ENCODE measurements around the gene PAX7. TPM values are rescaled to one million over a fixed set of nuclear protein-coding genes. Genes with fewer than 3 reads are reported as not detected.

Gene PAX7
- total and polyA plus RNA-seq, 2 donors (not counting 1 experiment from before 2014, with no cell fraction given) = not detected

DNA sequence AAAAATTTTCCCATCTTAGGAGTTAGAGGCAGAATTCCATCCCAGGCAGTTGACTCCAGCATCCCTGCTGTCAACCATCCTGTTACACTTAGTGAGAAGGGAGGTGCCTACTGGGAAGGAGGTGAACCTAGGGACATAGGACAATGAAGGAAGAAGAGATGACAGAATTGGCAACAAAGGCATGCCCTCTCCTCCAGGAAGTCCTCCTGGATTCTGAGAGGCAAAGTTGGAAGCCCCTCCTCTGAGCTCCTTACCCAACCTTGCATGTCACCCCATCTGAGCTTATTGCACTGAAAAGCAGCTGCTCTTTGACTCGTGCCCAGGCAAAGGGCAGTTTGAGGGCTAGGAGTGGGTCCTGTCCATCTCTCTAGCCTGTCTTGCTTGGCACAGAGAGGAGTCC is 66.9 kb downstream of the PAX7 start:
- 50% methylated on average over 1 of the region's 1 CpG for WGBS (ENCODE audit: insufficient coverage)
- Histone ChIP-seq H3K9ac (ENCODE audit: low read length) (no peak overlapping the region), H3K9me3 (ENCODE audit: control extremely low read depth in 1 of 3, control insufficient read depth in 2 of 3, insufficient read depth in 1 of 3, low read length in 2 of 3) (peaks cover 0 to 8% (median 0%) of the 10 kb centered on the region in 3 donors), H3K79me2 (ENCODE audit: control insufficient read depth, insufficient read depth, low read length) (no peaks in the 10 kb centered on the region), H4K20me1 (ENCODE audit: control insufficient read depth, insufficient read depth, low read length, poor library complexity, severe bottlenecking) (no peaks in the 10 kb centered on the region), H3K4me2 (replicated peaks; ENCODE audit: low read depth, low read length, poor library complexity, severe bottlenecking) (no peak overlapping the region), H3K27ac (ENCODE audit: low read length in 2 of 2) (no peak overlapping the region), H3K36me3 (replicated peaks in 1 of 2; ENCODE audit: control extremely low read depth in 1 of 2, control insufficient read depth in 1 of 2, extremely low read depth in 1 of 2, insufficient read depth in 2 of 2, low read length in 1 of 2) (no peaks in the 10 kb centered on the region), H3K4me3 (ENCODE audit: control extremely low read depth in 1 of 5, extremely low read depth in 1 of 5, insufficient read depth in 1 of 5, low read depth in 2 of 5, low read length in 4 of 5) (no peak overlapping the region), H3K4me1 (ENCODE audit: control insufficient read depth in 2 of 2, insufficient read depth in 2 of 2, low read length in 2 of 2) (no peaks in the 10 kb centered on the region), H3K27me3 (replicated peaks in 1 of 4; ENCODE audit: control extremely low read depth in 1 of 4, control insufficient read depth in 3 of 4, insufficient read depth in 4 of 4, low read length in 3 of 4) (peaks cover 0 to 16% (median 0%) of the 10 kb centered on the region in 4 experiments), H2AFZ (ENCODE audit: insufficient read depth, low read depth, low read length, poor library complexity, severe bottlenecking) (no peak overlapping the region)
- Mint-ChIP-seq H3K9me3 (ENCODE audit: insufficient read depth) (peaks cover 3% of the 10 kb centered on the region), H3K27me3 (peaks cover 34% of the 10 kb centered on the region), H3K4me3 (no peak overlapping the region), H3K4me1 (no peaks in the 10 kb centered on the region), H3K27ac (no peak overlapping the region)
- POLR2A ChIA-PET = no interaction called here
- intact Hi-C loops (cut with micrococcal nuclease) = no loop called here
- TF ChIP-seq, protein P1, sequence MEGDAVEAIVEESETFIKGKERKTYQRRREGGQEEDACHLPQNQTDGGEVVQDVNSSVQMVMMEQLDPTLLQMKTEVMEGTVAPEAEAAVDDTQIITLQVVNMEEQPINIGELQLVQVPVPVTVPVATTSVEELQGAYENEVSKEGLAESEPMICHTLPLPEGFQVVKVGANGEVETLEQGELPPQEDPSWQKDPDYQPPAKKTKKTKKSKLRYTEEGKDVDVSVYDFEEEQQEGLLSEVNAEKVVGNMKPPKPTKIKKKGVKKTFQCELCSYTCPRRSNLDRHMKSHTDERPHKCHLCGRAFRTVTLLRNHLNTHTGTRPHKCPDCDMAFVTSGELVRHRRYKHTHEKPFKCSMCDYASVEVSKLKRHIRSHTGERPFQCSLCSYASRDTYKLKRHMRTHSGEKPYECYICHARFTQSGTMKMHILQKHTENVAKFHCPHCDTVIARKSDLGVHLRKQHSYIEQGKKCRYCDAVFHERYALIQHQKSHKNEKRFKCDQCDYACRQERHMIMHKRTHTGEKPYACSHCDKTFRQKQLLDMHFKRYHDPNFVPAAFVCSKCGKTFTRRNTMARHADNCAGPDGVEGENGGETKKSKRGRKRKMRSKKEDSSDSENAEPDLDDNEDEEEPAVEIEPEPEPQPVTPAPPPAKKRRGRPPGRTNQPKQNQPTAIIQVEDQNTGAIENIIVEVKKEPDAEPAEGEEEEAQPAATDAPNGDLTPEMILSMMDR (IDR thresholded peaks at IDR 0.05) = no peak
- TF ChIP-seq EZH2 (IDR thresholded peaks at IDR 0.05; ENCODE audit: borderline replicate concordance, insufficient read depth, low read depth, low read length, poor library complexity, severe bottlenecking) = no peak
- DNase-seq (no peak), ATAC-seq (ENCODE audit: low read depth) (no peak)
- CTCF ChIA-PET = no interaction called here

DNA sequence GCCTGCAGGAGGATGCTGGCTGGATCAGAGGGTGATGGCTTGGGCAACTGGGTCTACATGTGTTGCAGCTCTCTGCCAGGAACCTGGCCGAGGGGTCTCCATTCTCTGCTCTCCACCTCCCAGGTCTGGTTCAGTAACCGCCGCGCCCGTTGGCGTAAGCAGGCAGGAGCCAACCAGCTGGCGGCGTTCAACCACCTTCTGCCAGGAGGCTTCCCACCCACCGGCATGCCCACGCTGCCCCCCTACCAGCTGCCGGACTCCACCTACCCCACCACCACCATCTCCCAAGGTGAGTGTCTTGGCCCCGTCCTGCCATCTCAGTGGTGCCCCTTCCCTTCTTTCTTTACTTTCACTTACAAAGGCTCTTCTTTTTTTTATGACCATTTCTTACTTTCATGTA is 69.9 kb downstream of the PAX7 start:
- no peak overlapping the region for H2AFZ ChIP-seq (ENCODE audit: insufficient read depth, low read depth, low read length, poor library complexity, severe bottlenecking)
- H3K4me2 ChIP-seq (replicated peaks; ENCODE audit: low read depth, low read length, poor library complexity, severe bottlenecking) = no peak overlapping the region
- H3K27me3 Mint-ChIP-seq = peaks cover 35% of the 10 kb centered on the region
- DNase-seq (no peak), ATAC-seq (ENCODE audit: low read depth) (no peak)
- no peaks in the 10 kb centered on the region for H3K36me3 ChIP-seq (replicated peaks in 1 of 2; ENCODE audit: control extremely low read depth in 1 of 2, control insufficient read depth in 1 of 2, extremely low read depth in 1 of 2, insufficient read depth in 2 of 2, low read length in 1 of 2)
- no peak overlapping the region for H3K27ac ChIP-seq (ENCODE audit: low read length in 2 of 2)
- no peaks in the 10 kb centered on the region for H3K79me2 ChIP-seq (ENCODE audit: control insufficient read depth, insufficient read depth, low read length)
- H3K9me3 ChIP-seq (ENCODE audit: control extremely low read depth in 1 of 3, control insufficient read depth in 2 of 3, insufficient read depth in 1 of 3, low read length in 2 of 3) = no peaks in the 10 kb centered on the region
- POLR2A ChIA-PET = no interaction called here
- intact Hi-C loops (cut with micrococcal nuclease) = no loop called here
- H3K4me3 ChIP-seq (ENCODE audit: control extremely low read depth in 1 of 5, extremely low read depth in 1 of 5, insufficient read depth in 1 of 5, low read depth in 2 of 5, low read length in 4 of 5) = no peak overlapping the region
- no peak for TF ChIP-seq EZH2 (IDR thresholded peaks at IDR 0.05; ENCODE audit: borderline replicate concordance, insufficient read depth, low read depth, low read length, poor library complexity, severe bottlenecking)
- TF ChIP-seq, protein P1 (IDR thresholded peaks at IDR 0.05) = no peak
- no peaks in the 10 kb centered on the region for H3K4me1 ChIP-seq (ENCODE audit: control insufficient read depth in 2 of 2, insufficient read depth in 2 of 2, low read length in 2 of 2)
- H3K4me1 Mint-ChIP-seq = no peaks in the 10 kb centered on the region
- no peaks in the 10 kb centered on the region for H4K20me1 ChIP-seq (ENCODE audit: control insufficient read depth, insufficient read depth, low read length, poor library complexity, severe bottlenecking)
- H3K9ac ChIP-seq (ENCODE audit: low read length) = no peak overlapping the region
- no peak overlapping the region for H3K4me3 Mint-ChIP-seq
- WGBS (ENCODE audit: insufficient coverage) = 98% methylated on average over 9 of the region's 12 CpGs
- peaks cover 3% of the 10 kb centered on the region for H3K9me3 Mint-ChIP-seq (ENCODE audit: insufficient read depth)
- no peak overlapping the region for H3K27ac Mint-ChIP-seq
- CTCF ChIA-PET = no interaction called here
- H3K27me3 ChIP-seq (replicated peaks in 1 of 4; ENCODE audit: control extremely low read depth in 1 of 4, control insufficient read depth in 3 of 4, insufficient read depth in 4 of 4, low read length in 3 of 4) = peaks cover 0 to 14% (median 2%) of the 10 kb centered on the region in 4 experiments

Measured in B cell (primary cell).